A549 (cell line): ENCODE results near the gene DDX10.

ENCODE experiments used
- CBX2 ChIP-seq: fragments of 200-600 bp; sonication (generic); IDR thresholded peaks from 2 replicates; pipeline ENCODE4 v1.6.1; 2016; ENCODE audit warnings: low read depth, mild to moderate bottlenecking, borderline replicate concordance
- CHD2 ChIP-seq: fragments of 150-350 bp; IDR thresholded peaks from 2 replicates; pipeline ENCODE4 v1.6.1; 2014; ENCODE audit warnings: low read length; ENCODE audit not compliant: partially characterized antibody
- EP300 ChIP-seq, 2 experiments: fragments of >200 bp; sonication (Bioruptor Twin); formaldehyde crosslinking; IDR thresholded peaks; 2 replicates in 1 of 2; 3 replicates in 1 of 2; pipeline ENCODE4 v1.6.1; 2016 to 2017
- PHF8 ChIP-seq: fragments of 200-600 bp; sonication (generic); IDR thresholded peaks from 2 replicates; pipeline ENCODE4 v1.6.1; 2016; ENCODE audit warnings: low read depth, mild to moderate bottlenecking, antibody characterized with exemption, moderate library complexity, borderline replicate concordance
- POLR2A ChIP-seq: IDR thresholded peaks from 2 replicates; pipeline ENCODE4 v1.6.1; 2012; ENCODE audit warnings: mild to moderate bottlenecking, low read length
- RARB ChIP-seq: fragments of 250-450 bp; sonication (Bioruptor Pico); IDR thresholded peaks from 2 replicates; pipeline ENCODE4 v1.8.0; 2021; ENCODE audit warnings: mild to moderate bottlenecking, moderate library complexity
- RFX5 ChIP-seq: fragments of 450-650 bp; IDR thresholded peaks from 2 replicates; pipeline ENCODE4 v1.7.1; 2014; ENCODE audit warnings: antibody characterized with exemption, mild to moderate bottlenecking, moderate library complexity
- ZSCAN20 ChIP-seq: fragments of 250-450 bp; sonication (Bioruptor Pico); IDR thresholded peaks from 2 replicates; pipeline ENCODE4 v1.8.0; 2022; ENCODE audit warnings: mild to moderate bottlenecking, moderate library complexity
- TF ChIP-seq, protein P1 (sequence below): fragments of >200 bp; sonication (Bioruptor Twin); formaldehyde crosslinking; IDR thresholded peaks from 3 replicates; pipeline ENCODE4 v1.5.1; 2016

DNA sequence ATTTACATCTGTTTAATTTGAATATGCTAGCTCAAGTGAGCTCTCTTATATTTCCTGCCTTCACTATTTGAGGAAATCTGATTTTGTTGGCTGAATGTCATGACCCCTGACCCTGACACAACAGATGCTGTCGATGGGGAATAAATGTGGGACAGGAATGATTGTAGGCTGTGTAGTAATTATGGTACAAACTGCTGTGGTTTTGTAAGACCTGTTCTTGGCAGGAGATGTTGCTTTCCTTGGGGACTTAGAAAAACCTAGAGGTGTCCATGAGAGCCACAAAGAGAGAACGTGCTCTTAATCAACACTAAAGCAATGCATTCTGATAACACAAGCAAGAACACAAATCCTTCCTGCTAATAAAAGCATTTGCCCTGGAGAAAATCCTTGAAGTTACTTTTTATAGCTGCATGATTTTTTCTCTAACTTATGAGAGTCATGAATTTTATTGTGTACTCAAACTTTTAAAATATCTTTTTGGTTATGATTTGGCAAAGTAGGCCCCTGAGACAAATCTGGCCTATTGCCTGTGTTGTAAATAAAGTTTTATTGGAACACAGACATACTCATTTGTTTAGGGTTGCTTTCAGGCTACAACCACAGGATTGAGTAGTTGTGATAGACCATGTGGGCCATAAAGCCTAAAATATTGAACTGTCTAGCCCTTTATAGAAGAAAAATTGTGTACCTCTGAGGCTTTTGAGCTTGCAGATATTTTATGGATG, 90.2 kb downstream of the DDX10 start:
- no peak for TF ChIP-seq PHF8
- TF ChIP-seq RARB = no peak
- TF ChIP-seq, protein P1, sequence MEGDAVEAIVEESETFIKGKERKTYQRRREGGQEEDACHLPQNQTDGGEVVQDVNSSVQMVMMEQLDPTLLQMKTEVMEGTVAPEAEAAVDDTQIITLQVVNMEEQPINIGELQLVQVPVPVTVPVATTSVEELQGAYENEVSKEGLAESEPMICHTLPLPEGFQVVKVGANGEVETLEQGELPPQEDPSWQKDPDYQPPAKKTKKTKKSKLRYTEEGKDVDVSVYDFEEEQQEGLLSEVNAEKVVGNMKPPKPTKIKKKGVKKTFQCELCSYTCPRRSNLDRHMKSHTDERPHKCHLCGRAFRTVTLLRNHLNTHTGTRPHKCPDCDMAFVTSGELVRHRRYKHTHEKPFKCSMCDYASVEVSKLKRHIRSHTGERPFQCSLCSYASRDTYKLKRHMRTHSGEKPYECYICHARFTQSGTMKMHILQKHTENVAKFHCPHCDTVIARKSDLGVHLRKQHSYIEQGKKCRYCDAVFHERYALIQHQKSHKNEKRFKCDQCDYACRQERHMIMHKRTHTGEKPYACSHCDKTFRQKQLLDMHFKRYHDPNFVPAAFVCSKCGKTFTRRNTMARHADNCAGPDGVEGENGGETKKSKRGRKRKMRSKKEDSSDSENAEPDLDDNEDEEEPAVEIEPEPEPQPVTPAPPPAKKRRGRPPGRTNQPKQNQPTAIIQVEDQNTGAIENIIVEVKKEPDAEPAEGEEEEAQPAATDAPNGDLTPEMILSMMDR = no peak
- no peak for TF ChIP-seq POLR2A
- TF ChIP-seq RFX5 = no peak
- TF ChIP-seq EP300 (IDR thresholded peaks at IDR 0.05) = no peak
- TF ChIP-seq ZSCAN20 (CRISPR knock-in tag) = no peak
- no peak for TF ChIP-seq CBX2
- no peak for TF ChIP-seq CHD2
